ENCODE results near the gene DNM3.

DNA sequence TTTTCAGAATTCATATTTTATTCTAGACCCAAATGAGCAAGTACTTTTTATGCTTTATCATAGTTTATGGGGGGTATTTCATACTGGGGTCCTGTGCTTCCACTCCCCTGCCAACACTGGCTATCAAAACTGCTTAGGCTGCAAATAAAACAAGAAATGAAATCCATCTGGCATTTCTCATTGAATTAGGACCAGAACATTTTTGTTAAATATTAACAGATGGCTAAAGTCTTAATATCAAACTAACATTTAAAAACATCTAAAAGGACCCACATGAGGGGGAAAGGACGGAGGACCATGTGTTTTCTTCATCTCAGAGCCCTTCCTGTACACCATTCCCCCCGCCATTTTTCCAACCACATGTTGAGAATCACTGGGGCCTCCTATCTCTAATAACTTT lies 411.7 kb downstream of the DNM3 start:
- no peak for TF ChIP-seq EZH2 (IDR thresholded peaks at IDR 0.05)
- no peak for TF ChIP-seq POLR2AphosphoS5 (IDR thresholded peaks at IDR 0.05; ENCODE audit: borderline replicate concordance, low read depth, low read length)

Data from SK-N-MC (cell line).